HEK293 (cell line): ENCODE data around the gene C1orf21.
A peak's percentile ranks its signal among the peaks of the same experiment; 100 is the strongest.

ENCODE experiments used
- CTCF ChIA-PET: fragments of 350-600 bp; formaldehyde crosslinking; extraction: SDS; loops from one replicate; lab custom pipeline; 2021; ENCODE audit warnings: antibody characterized with exemption; lab: Yijun Ruan, JAX
- POLR2A ChIA-PET: fragments of 300-600 bp; formaldehyde crosslinking; extraction: SDS; loops from one replicate; lab custom pipeline; 2020; ENCODE audit warnings: antibody characterized with exemption, inconsistent platforms; lab: Yijun Ruan, JAX
- H3K27ac ChIP-seq: fragments of 200-500 bp; sonication (Bioruptor generic); 2 replicates; pipeline ENCODE4 v1.5.1; 2014; ENCODE audit warnings: low read depth, low read length, control low read depth, inconsistent platforms; ENCODE audit errors: extremely low read depth
- H3K36me3 ChIP-seq, 2 experiments: fragments of 200-500 bp in 1 of 2; sonication (Bioruptor generic) in 1 of 2; 1 replicate in 1 of 2; 2 replicates in 1 of 2; pipeline ENCODE4 v1.5.1; 2014 to 2017; ENCODE audit warnings: inconsistent platforms in 2 of 2, low read length in 2 of 2; ENCODE audit not compliant: control insufficient read depth in 2 of 2, insufficient read depth in 1 of 2
- H3K4me1 ChIP-seq: fragments of 200-500 bp; sonication (Bioruptor generic); 2 replicates; pipeline ENCODE4 v1.5.1; 2014; ENCODE audit warnings: mild to moderate bottlenecking, low read length, inconsistent platforms; ENCODE audit not compliant: control insufficient read depth, insufficient read depth
- H3K4me3 ChIP-seq: 2 replicates; pipeline ENCODE4 v1.5.1; 2011; ENCODE audit warnings: low read depth, mild to moderate bottlenecking, control low read depth, low read length, moderate library complexity
- H3K9me3 ChIP-seq: fragments of 200-500 bp; sonication (Bioruptor generic); 2 replicates; pipeline ENCODE4 v1.5.1; 2014; ENCODE audit warnings: low read depth, low read length, inconsistent platforms; ENCODE audit not compliant: control insufficient read depth, insufficient read depth
- FEZF1 ChIP-seq: fragments of 450-650 bp; formaldehyde crosslinking; IDR thresholded peaks from 2 replicates; pipeline ENCODE4 v1.5.1; 2016; ENCODE audit warnings: missing biosample characterization, missing genetic modification characterization
- HOXA7 ChIP-seq: sonication (generic); formaldehyde crosslinking; IDR thresholded peaks from 2 replicates; pipeline ENCODE4 v1.8.1; 2022; ENCODE audit warnings: missing genetic modification reagents, borderline replicate concordance
- KLF8 ChIP-seq: fragments of 450-650 bp; formaldehyde crosslinking; IDR thresholded peaks from 2 replicates; pipeline ENCODE4 v1.5.1; 2016; ENCODE audit warnings: missing biosample characterization, missing genetic modification characterization
- OSR2 ChIP-seq: fragments of 450-650 bp; formaldehyde crosslinking; IDR thresholded peaks from 2 replicates; pipeline ENCODE4 v1.5.1; 2016; ENCODE audit warnings: missing biosample characterization, missing genetic modification characterization
- PRDM1 ChIP-seq: fragments of 450-650 bp; formaldehyde crosslinking; IDR thresholded peaks from 2 replicates; pipeline ENCODE4; 2016; ENCODE audit warnings: missing biosample characterization, missing genetic modification characterization
- PRDM6 ChIP-seq: fragments of 450-650 bp; formaldehyde crosslinking; IDR thresholded peaks from 2 replicates; pipeline ENCODE4 v1.5.1; 2017; ENCODE audit warnings: missing biosample characterization, missing genetic modification characterization
- TCF7L2 ChIP-seq: IDR thresholded peaks from 2 replicates; pipeline ENCODE4 v1.6.1; 2011; ENCODE audit warnings: low read depth, mild to moderate bottlenecking, inconsistent platforms, low read length, moderate library complexity, borderline replicate concordance
- ZBTB1 ChIP-seq: fragments of 450-650 bp; formaldehyde crosslinking; IDR thresholded peaks from 2 replicates; pipeline ENCODE4 v1.5.1; 2016; ENCODE audit warnings: missing biosample characterization, missing genetic modification characterization
- ZBTB26 ChIP-seq: fragments of 450-650 bp; formaldehyde crosslinking; optimal IDR thresholded peaks from 2 replicates; pipeline ENCODE3; 2016; ENCODE audit warnings: missing biosample characterization, mild to moderate bottlenecking, missing genetic modification characterization
- ZFHX2 ChIP-seq: fragments of 450-650 bp; formaldehyde crosslinking; conservative IDR thresholded peaks from 2 replicates; pipeline ENCODE4 v1.5.1; 2016; ENCODE audit warnings: missing biosample characterization, missing genetic modification characterization
- ZNF121 ChIP-seq: fragments of 450-650 bp; formaldehyde crosslinking; IDR thresholded peaks from 2 replicates; pipeline ENCODE4 v1.5.1; 2016; ENCODE audit warnings: missing biosample characterization, missing genetic modification characterization
- ZNF184 ChIP-seq: fragments of 450-650 bp; IDR thresholded peaks from 2 replicates; pipeline ENCODE4 v1.5.1; 2018; ENCODE audit warnings: missing biosample characterization, mild to moderate bottlenecking, missing genetic modification characterization
- ZNF2 ChIP-seq: fragments of 450-650 bp; formaldehyde crosslinking; IDR thresholded peaks from 2 replicates; pipeline ENCODE4 v1.5.1; 2016; ENCODE audit warnings: missing biosample characterization, missing genetic modification characterization
- ZNF433 ChIP-seq: fragments of 450-650 bp; formaldehyde crosslinking; IDR thresholded peaks from 2 replicates; pipeline ENCODE4 v1.5.1; 2016; ENCODE audit warnings: missing biosample characterization, missing genetic modification characterization, low read depth
- ZNF449 ChIP-seq: fragments of 450-650 bp; formaldehyde crosslinking; IDR thresholded peaks from 2 replicates; pipeline ENCODE4 v1.5.1; 2017; ENCODE audit warnings: missing biosample characterization, mild to moderate bottlenecking, missing genetic modification characterization, moderate library complexity
- ZNF623 ChIP-seq: fragments of 450-650 bp; formaldehyde crosslinking; IDR thresholded peaks from 2 replicates; pipeline ENCODE4 v1.5.1; 2016; ENCODE audit warnings: missing biosample characterization, missing genetic modification characterization
- ZNF704 ChIP-seq: fragments of 450-650 bp; formaldehyde crosslinking; IDR thresholded peaks from 2 replicates; pipeline ENCODE4 v1.5.1; 2016; ENCODE audit warnings: missing biosample characterization, missing genetic modification characterization
- ZNF785 ChIP-seq: fragments of 450-650 bp; formaldehyde crosslinking; IDR thresholded peaks from 2 replicates; pipeline ENCODE4 v1.5.1; 2016; ENCODE audit warnings: missing biosample characterization, missing genetic modification characterization
- ZSCAN30 ChIP-seq: fragments of 450-650 bp; IDR thresholded peaks from 2 replicates; pipeline ENCODE4 v1.5.1; 2018; ENCODE audit warnings: missing biosample characterization, mild to moderate bottlenecking, missing genetic modification characterization, moderate library complexity
- ZSCAN5A ChIP-seq: fragments of 450-650 bp; formaldehyde crosslinking; IDR thresholded peaks from 2 replicates; pipeline ENCODE4 v1.5.1; 2016; ENCODE audit warnings: missing biosample characterization, missing genetic modification characterization
- ZXDB ChIP-seq: fragments of 450-650 bp; formaldehyde crosslinking; IDR thresholded peaks from 2 replicates; pipeline ENCODE4 v1.5.1; 2016; ENCODE audit warnings: missing biosample characterization, missing genetic modification characterization

C1orf21 gene

GRCh38 chr1:184408580-184408979, 21.8 kb downstream of the C1orf21 start (continued):
- peak; percentile 39; the same call in 1 of the 2 replicates for TF ChIP-seq ZXDB (tag by site-specific recombination)
- TF ChIP-seq ZNF623 (tag by site-specific recombination): no peak
- TF ChIP-seq OSR2: peak; percentile 27; the same call in 1 of the 2 replicates
- peak; percentile 96 for TF ChIP-seq TCF7L2
- TF ChIP-seq ZNF449 (tag by site-specific recombination): no peak

GRCh38 chr1:184409011-184409410, 22.2 kb downstream of the C1orf21 start:
- H3K9me3 ChIP-seq: no peaks in the 10 kb centered on the region
- no peak overlapping the region for H3K4me3 ChIP-seq
- TF ChIP-seq ZNF184 (tag by site-specific recombination) (no peak), FEZF1 (no peak), ZFHX2 (tag by site-specific recombination) (no peak), HOXA7 (CRISPR knock-in tag) (no peak), ZSCAN5A (tag by site-specific recombination) (no peak), PRDM1 (tag by site-specific recombination) (no peak), ZNF785 (tag by site-specific recombination) (no peak), ZNF2 (tag by site-specific recombination) (no peak), ZNF433 (tag by site-specific recombination) (no peak)
- peak overlapping the region; percentile 33 for H3K27ac ChIP-seq
- H3K36me3 ChIP-seq: no peaks in the 10 kb centered on the region
- CTCF ChIA-PET: no interaction called here
- POLR2A ChIA-PET: interaction anchor here (2.0 kb wide), 1 partner anchor 22 kb away, joined by 10 read pairs; the partner anchor contains the start of gene C1orf21
- peaks cover 33% of the 10 kb centered on the region for H3K4me1 ChIP-seq

- ChIA-PET CTCF (no interaction called here), POLR2A (no interaction called here)
- Histone ChIP-seq H3K27ac (no peak overlapping the region), H3K9me3 (no peaks in the 10 kb centered on the region), H3K4me3 (no peak overlapping the region), H3K4me1 (peaks cover 19% of the 10 kb centered on the region), H3K36me3 (no peaks in the 10 kb centered on the region)
- TF ChIP-seq KLF8 (tag by site-specific recombination) (no peak), ZNF704 (tag by site-specific recombination) (no peak), ZBTB1 (no peak), ZNF121 (tag by site-specific recombination) (peak; percentile 96), ZBTB26 (tag by site-specific recombination) (no peak), ZSCAN30 (no peak), PRDM6 (tag by site-specific recombination) (no peak)
- TF ChIP-seq, all 188 proteins: peak for 1
Observed at GRCh38 chr1:184412472-184412871, 25.6 kb downstream of the C1orf21 start.
